ENCODE data around the gene EIF4A2.

- no peak for TF ChIP-seq LARP7 (IDR thresholded peaks at IDR 0.05)
- TF ChIP-seq TAF1 (IDR thresholded peaks at IDR 0.05; ENCODE audit: borderline replicate concordance, low read depth, low read length): no peak
- TF ChIP-seq CTCF (IDR thresholded peaks at IDR 0.05 in 2 of 3, conservative IDR thresholded peaks at IDR 0.05 in 1 of 3; ENCODE audit: control insufficient read depth in 2 of 3, extremely low read depth in 1 of 3, insufficient read depth in 1 of 3, low read depth in 3 of 3, low read length in 3 of 3): no peak
- TF ChIP-seq BMI1 (IDR thresholded peaks at IDR 0.05; ENCODE audit: borderline replicate concordance): no peak
- TF ChIP-seq NR2C2 (IDR thresholded peaks at IDR 0.05; ENCODE audit: borderline replicate concordance, control insufficient read depth, insufficient read length, low read depth): no peak
- TF ChIP-seq ZNF24 (IDR thresholded peaks at IDR 0.05): no peak
- no peak for TF ChIP-seq SP1 (IDR thresholded peaks at IDR 0.05; ENCODE audit: low read depth, low read length)
- TF ChIP-seq SRF (IDR thresholded peaks at IDR 0.05; ENCODE audit: low read depth in 2 of 2, low read length in 2 of 2): no peak
- TF ChIP-seq EP300 (IDR thresholded peaks at IDR 0.05; ENCODE audit: borderline replicate concordance in 1 of 2, control insufficient read depth in 1 of 2, low read depth in 2 of 2, low read length in 2 of 2): no peak
- TF ChIP-seq FOXK2 (IDR thresholded peaks at IDR 0.05): no peak
- TF ChIP-seq MAX (IDR thresholded peaks at IDR 0.05; ENCODE audit: low read depth, low read length): no peak
- no peak for TF ChIP-seq POLR2A (IDR thresholded peaks at IDR 0.05; ENCODE audit: low read depth, low read length)
- no peak for TF ChIP-seq PBX3 (IDR thresholded peaks at IDR 0.05; ENCODE audit: insufficient replicate concordance, low read depth, low read length)
Observed at GRCh38 chr3:186757214-186757613, 26.2 kb upstream of the EIF4A2 start.

All from GM12878 (cell line).